HepG2 (cell line): ENCODE results near the gene B3GALNT2. TPM values are rescaled to one million over a fixed set of nuclear protein-coding genes. Genes with fewer than 3 reads are reported as not detected.

Experiments used
- CREB1 ChIP-seq, 2 experiments: fragments of 450-650 bp in 1 of 2; IDR thresholded peaks; 2 replicates each; pipeline ENCODE4 v1.6.1; 2016 to 2017; ENCODE audit warnings: control low read depth in 1 of 2, mild to moderate bottlenecking in 1 of 2, missing compliant biosample characterization in 1 of 2, missing genetic modification characterization in 1 of 2
- DRAP1 ChIP-seq: IDR thresholded peaks from 2 replicates; pipeline ENCODE4 v1.6.1; 2016; ENCODE audit warnings: missing genetic modification reagents, missing compliant biosample characterization
- E2F1 ChIP-seq: sonication (generic); formaldehyde crosslinking; IDR thresholded peaks from 2 replicates; pipeline ENCODE4 v1.5.0; 2020; ENCODE audit warnings: missing genetic modification reagents
- E2F5 ChIP-seq: sonication (generic); formaldehyde crosslinking; conservative IDR thresholded peaks from 2 replicates; pipeline ENCODE4 v1.4.0; 2020; ENCODE audit warnings: missing genetic modification reagents
- GPN1 ChIP-seq: sonication (generic); formaldehyde crosslinking; IDR thresholded peaks from 2 replicates; pipeline ENCODE4 v1.5.1; 2020; ENCODE audit warnings: missing genetic modification reagents, borderline replicate concordance
- KLF13 ChIP-seq: sonication (generic); formaldehyde crosslinking; IDR thresholded peaks from 2 replicates; pipeline ENCODE4 v1.4.0; 2020; ENCODE audit warnings: mild to moderate bottlenecking, missing genetic modification reagents
- MBNL3 ChIP-seq: fragments of 250-450 bp; sonication (Bioruptor Pico); conservative IDR thresholded peaks from 2 replicates; pipeline ENCODE4 v1.8.0; 2022; ENCODE audit warnings: mild to moderate bottlenecking, inconsistent platforms
- MTA3 ChIP-seq: sonication (generic); formaldehyde crosslinking; IDR thresholded peaks from 2 replicates; pipeline ENCODE4 v1.4.0; 2020; ENCODE audit warnings: missing genetic modification reagents
- NFAT5 ChIP-seq: sonication (generic); formaldehyde crosslinking; IDR thresholded peaks from 2 replicates; pipeline ENCODE4 v1.4.0; 2020; ENCODE audit warnings: missing genetic modification reagents
- NFIB ChIP-seq: sonication (generic); formaldehyde crosslinking; IDR thresholded peaks from 2 replicates; pipeline ENCODE4 v1.9.0; 2021; ENCODE audit warnings: missing genetic modification reagents, mild to moderate bottlenecking, borderline replicate concordance
- PRMT3 ChIP-seq: sonication (generic); formaldehyde crosslinking; IDR thresholded peaks from 2 replicates; pipeline ENCODE4 v1.8.1; 2022; ENCODE audit warnings: low read depth, mild to moderate bottlenecking, moderate library complexity, missing genetic modification reagents, borderline replicate concordance
- SIN3A ChIP-seq: IDR thresholded peaks from 2 replicates; pipeline ENCODE4 v1.6.1; 2011; ENCODE audit warnings: low read depth, mild to moderate bottlenecking, control low read depth, low read length, borderline replicate concordance
- ZNF20 ChIP-seq: sonication (generic); formaldehyde crosslinking; IDR thresholded peaks from 2 replicates; pipeline ENCODE4 v1.4.0; 2020; ENCODE audit warnings: mild to moderate bottlenecking, moderate library complexity, missing genetic modification reagents
- ZNF24 ChIP-seq: fragments of 450-650 bp; IDR thresholded peaks from 2 replicates; pipeline ENCODE4 v1.6.1; 2017; ENCODE audit warnings: antibody characterized with exemption, mild to moderate bottlenecking
- ZNF33A ChIP-seq: sonication (generic); formaldehyde crosslinking; IDR thresholded peaks from 2 replicates; pipeline ENCODE4 v1.5.1; 2020; ENCODE audit warnings: missing genetic modification reagents, mild to moderate bottlenecking, moderate library complexity, borderline replicate concordance
- ZNF496 ChIP-seq: sonication (generic); formaldehyde crosslinking; IDR thresholded peaks from 2 replicates; pipeline ENCODE4 v1.8.1; 2023; ENCODE audit warnings: mild to moderate bottlenecking, moderate library complexity, missing genetic modification reagents; ENCODE audit not compliant: insufficient replicate concordance
- ZNF547 ChIP-seq: sonication (generic); formaldehyde crosslinking; IDR thresholded peaks from 2 replicates; pipeline ENCODE4 v1.5.1; 2020; ENCODE audit warnings: mild to moderate bottlenecking, missing genetic modification reagents
- ZNF598 ChIP-seq: sonication (generic); formaldehyde crosslinking; IDR thresholded peaks from 2 replicates; pipeline ENCODE4 v1.5.1; 2020; ENCODE audit warnings: mild to moderate bottlenecking, missing genetic modification reagents, borderline replicate concordance
- ZNF746 ChIP-seq: sonication (generic); formaldehyde crosslinking; IDR thresholded peaks from 2 replicates; pipeline ENCODE4 v1.8.0; 2022; ENCODE audit warnings: mild to moderate bottlenecking, missing genetic modification reagents
- ZNF850 ChIP-seq: sonication (generic); formaldehyde crosslinking; conservative IDR thresholded peaks from 2 replicates; pipeline ENCODE4 v1.9.0; 2021; ENCODE audit warnings: mild to moderate bottlenecking, missing genetic modification reagents
- ZNF883 ChIP-seq: sonication (generic); formaldehyde crosslinking; IDR thresholded peaks from 2 replicates; pipeline ENCODE4 v1.5.1; 2020; ENCODE audit warnings: mild to moderate bottlenecking, missing genetic modification reagents; ENCODE audit errors: not compliant biosample characterization
- ZUFSP ChIP-seq: sonication (generic); formaldehyde crosslinking; IDR thresholded peaks from 2 replicates; pipeline ENCODE4 v1.9.0; 2021; ENCODE audit warnings: missing genetic modification reagents, mild to moderate bottlenecking, borderline replicate concordance
- polyA plus RNA-seq, 8 experiments: library from polyadenylated mRNA; depleted of rRNA in 3 of 8; stranded (reverse) in 7 of 8; unstranded in 1 of 8; fragments of >200 nt; fragmentation: Illumina TruSeq in 4 of 8; extraction: Trizol in 4 of 8; gene quantifications; 2 replicates each; pipeline versions ENCODE4 v1.2.1 to v1.2.3, GENCODE V29; 2011 to 2016; ENCODE audit warnings: low read depth in 4 of 8, missing spikeins in 1 of 8, mixed read lengths in 1 of 8; ENCODE audit not compliant: insufficient read depth in 1 of 8
- total RNA-seq, 5 experiments: library from RNA; depleted of rRNA; stranded (reverse); fragments of >200 nt; fragmentation: Illumina TruSeq; extraction: Trizol; gene quantifications; 2 replicates each; pipeline ENCODE4 v1.2.3, GENCODE V29; 2016; ENCODE audit warnings: low read depth in 1 of 5

Gene B3GALNT2
- total and polyA plus RNA-seq, 2 of the 13 experiments (the other 11 are each of a cell fraction or from before 2014, with no cell fraction given): 16.5 to 28.9 TPM

- TF ChIP-seq E2F1 (CRISPR knock-in tag) (no peak), KLF13 (CRISPR knock-in tag) (no peak), NFAT5 (CRISPR knock-in tag) (no peak), ZNF850 (no peak), ZNF598 (CRISPR knock-in tag) (no peak), GPN1 (CRISPR knock-in tag) (no peak), NFIB (no peak), MTA3 (CRISPR knock-in tag) (no peak), CREB1 (IDR thresholded peaks at IDR 0.05) (no peak), CREB1 (CRISPR knock-in tag; IDR thresholded peaks at IDR 0.05) (no peak), SIN3A (no peak), ZNF547 (CRISPR knock-in tag) (0 out of 2 replicates have a peak, but pooled peaks have one; percentile 19), DRAP1 (CRISPR knock-in tag) (no peak), ZNF24 (no peak), ZUFSP (CRISPR knock-in tag) (no peak), E2F5 (no peak), ZNF746 (CRISPR knock-in tag) (no peak; the same call in 1 of the 2 replicates), ZNF883 (CRISPR knock-in tag) (no peak), PRMT3 (no peak), ZNF20 (CRISPR knock-in tag) (no peak), ZNF496 (CRISPR knock-in tag) (no peak), ZNF33A (CRISPR knock-in tag) (no peak), MBNL3 (CRISPR knock-in tag) (no peak)
Measured at GRCh38 chr1:235504122-235504493, at the start of gene B3GALNT2 (continued).
